Activated CD4-positive, alpha-beta T cell treated with anti-CD3 and anti-CD28 coated beads for 36 hours (primary cell): ENCODE data around the gene ZSWIM8. TPM values are rescaled to one million over a fixed set of nuclear protein-coding genes. Genes with fewer than 3 reads are reported as not detected.
"Not testable (repeated sequence)": the region's sequence is repeated elsewhere in the genome, so short reads cannot be mapped to it uniquely, and the experiment has no call there.

Experiments
- ATAC-seq: fragments of 200-7000 bp; cut with Tn5 transposase; one replicate; pipeline ENCODE4 v1.10.0; 2021; ENCODE audit warnings: mild to moderate bottlenecking, moderate library complexity
- CTCF ChIA-PET: fragments of 350-600 bp; sonication (Branson Sonifier 250); formaldehyde crosslinking; loops from one replicate; lab custom pipeline; 2021; ENCODE audit warnings: antibody characterized with exemption; lab: Charles Lee
- POLR2A ChIA-PET: fragments of 350-600 bp; sonication (Branson Sonifier 250); formaldehyde crosslinking; loops from one replicate; lab custom pipeline; 2021; ENCODE audit warnings: antibody characterized with exemption, inconsistent platforms; lab: Charles Lee
- DNase-seq: peaks from one replicate; pipeline ENCODE4 v3.0.0-alpha.2; 2020
- H3K27ac Mint-ChIP-seq: one replicate; pipeline ENCODE4 v1.8.0; 2021; ENCODE audit warnings: mixed read lengths
- H3K27me3 Mint-ChIP-seq: one replicate; pipeline ENCODE4 v1.8.0; 2021; ENCODE audit warnings: mixed read lengths
- H3K36me3 Mint-ChIP-seq: one replicate; pipeline ENCODE4 v1.8.0; 2021; ENCODE audit warnings: low read depth, mixed read lengths
- H3K4me1 Mint-ChIP-seq: one replicate; pipeline ENCODE4 v1.8.0; 2021; ENCODE audit warnings: mixed read lengths
- H3K4me3 Mint-ChIP-seq: one replicate; pipeline ENCODE4 v1.8.0; 2021; ENCODE audit warnings: mild to moderate bottlenecking, moderate library complexity, mixed read lengths
- H3K9me3 Mint-ChIP-seq: one replicate; pipeline ENCODE4 v1.8.0; 2021; ENCODE audit warnings: low read depth, mixed read lengths
- intact Hi-C, 2 experiments: fragments of 100-400 bp; cut with DNase I in 1 of 2; cut with micrococcal nuclease in 1 of 2; formaldehyde crosslinking; loops; one replicate each; pipeline versions ENCODE4 v1.14.2 to v1.15.1; 2022 to 2024; cut with DNase I, micrococcal nuclease
- total RNA-seq, 2 experiments: library from RNA; stranded (reverse); gene quantifications; one replicate each; pipeline ENCODE4 v1.2.3, GENCODE V29; 2021

ZSWIM8 gene
- total RNA-seq, 2 experiments from 2014 or later = 40.1 to 67.3 TPM

- H3K27me3 Mint-ChIP-seq, CTCF ChIA-PET, POLR2A ChIA-PET, intact Hi-C loops, H3K4me1 Mint-ChIP-seq, DNase-seq, H3K4me3 Mint-ChIP-seq, ATAC-seq, H3K9me3 Mint-ChIP-seq, H3K27ac Mint-ChIP-seq: not testable (repeated sequence)
- H3K36me3 Mint-ChIP-seq = peaks cover 34% of the 10 kb centered on the region
Observed at GRCh38 chr10:73795491-73795890, 10.1 kb downstream of the ZSWIM8 start.

- CTCF ChIA-PET, POLR2A ChIA-PET, H3K27ac Mint-ChIP-seq, ATAC-seq, H3K4me1 Mint-ChIP-seq, H3K27me3 Mint-ChIP-seq, H3K9me3 Mint-ChIP-seq, H3K4me3 Mint-ChIP-seq, DNase-seq, intact Hi-C loops: not testable (repeated sequence)
- peaks cover 30% of the 10 kb centered on the region for H3K36me3 Mint-ChIP-seq
Observed at GRCh38 chr10:73796035-73796434, 10.6 kb downstream of the ZSWIM8 start.

GRCh38 chr10:73796766-73797165 lies 11.4 kb downstream of the ZSWIM8 start:
- Mint-ChIP-seq H3K27ac (peak overlapping the region; percentile 14), H3K27me3 (no peaks in the 10 kb centered on the region), H3K4me1 (no peaks in the 10 kb centered on the region), H3K9me3 (no peaks in the 10 kb centered on the region), H3K36me3 (peaks cover 25% of the 10 kb centered on the region), H3K4me3 (no peak overlapping the region)
- intact Hi-C loops = no loop called here
- ChIA-PET POLR2A (no interaction called here), CTCF (no interaction called here)
- DNase-seq = no peak
- no peak for ATAC-seq

GRCh38 chr10:73797324-73798025 lies 12.1 kb downstream of the ZSWIM8 start:
- ChIA-PET CTCF (no interaction called here), POLR2A (interaction anchor here (1.3 kb wide), 1 partner anchor 12 kb away, joined by 3 read pairs; the partner anchor contains the start of gene ZSWIM8)
- Mint-ChIP-seq H3K4me3 (no peak overlapping the region), H3K27ac (no peak overlapping the region), H3K9me3 (no peaks in the 10 kb centered on the region), H3K27me3 (no peaks in the 10 kb centered on the region), H3K4me1 (no peaks in the 10 kb centered on the region), H3K36me3 (peaks cover 29% of the 10 kb centered on the region)
- intact Hi-C loops = no loop called here
- DNase-seq = no peak
- ATAC-seq = no peak

DNA sequence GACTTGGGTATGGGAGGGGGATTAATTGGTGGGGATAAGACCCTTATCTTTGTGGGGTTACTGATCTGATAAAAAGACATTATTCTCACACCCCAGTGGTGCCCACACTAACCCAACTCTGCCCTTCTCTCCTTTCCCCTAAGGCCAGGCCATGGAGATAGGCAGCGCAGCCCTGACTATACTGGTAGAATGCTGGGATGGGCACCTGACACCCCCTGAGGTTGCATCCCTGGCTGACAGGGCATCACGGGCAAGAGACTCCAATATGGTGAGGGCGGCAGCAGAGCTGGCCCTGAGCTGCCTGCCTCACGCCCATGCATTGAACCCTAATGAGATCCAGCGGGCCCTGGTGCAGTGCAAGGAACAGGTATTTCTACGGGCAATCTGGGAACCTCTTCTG lies 12.7 kb downstream of the ZSWIM8 start:
- Mint-ChIP-seq H3K4me1 (no peaks in the 10 kb centered on the region), H3K27me3 (no peaks in the 10 kb centered on the region), H3K9me3 (no peaks in the 10 kb centered on the region), H3K36me3 (peaks cover 33% of the 10 kb centered on the region), H3K27ac (no peak overlapping the region), H3K4me3 (no peak overlapping the region)
- intact Hi-C loops = no loop called here
- ChIA-PET POLR2A (interaction anchor here (1.3 to 1.4 kb wide), 2 partner anchors 11 to 12 kb away, joined by 3 to 4 read pairs; partner anchors contain the start of gene ZSWIM8), CTCF (no interaction called here)
- DNase-seq (no peak), ATAC-seq (no peak)

DNA sequence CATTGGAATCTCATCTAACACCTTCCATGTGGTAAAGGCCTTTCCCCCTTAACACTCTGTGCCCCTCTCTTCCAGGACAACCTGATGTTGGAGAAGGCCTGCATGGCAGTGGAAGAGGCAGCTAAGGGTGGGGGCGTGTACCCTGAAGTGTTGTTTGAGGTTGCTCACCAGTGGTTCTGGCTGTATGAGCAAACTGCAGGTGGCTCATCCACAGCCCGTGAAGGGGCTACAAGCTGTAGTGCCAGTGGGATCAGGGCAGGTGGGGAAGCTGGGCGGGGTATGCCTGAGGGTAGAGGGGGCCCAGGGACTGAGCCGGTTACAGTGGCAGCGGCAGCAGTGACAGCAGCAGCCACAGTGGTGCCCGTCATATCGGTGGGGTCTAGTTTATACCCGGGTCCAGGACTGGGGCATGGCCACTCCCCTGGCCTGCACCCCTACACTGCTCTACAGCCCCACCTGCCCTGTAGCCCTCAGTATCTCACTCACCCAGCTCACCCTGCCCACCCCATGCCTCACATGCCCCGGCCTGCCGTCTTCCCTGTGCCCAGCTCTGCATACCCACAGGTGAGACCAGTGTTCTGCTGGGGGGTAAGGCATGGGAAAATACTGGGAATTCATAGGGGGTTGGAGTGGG lies 13.6 kb downstream of the ZSWIM8 start:
- Mint-ChIP-seq H3K27ac (no peak overlapping the region), H3K4me1 (peaks cover 7% of the 10 kb centered on the region), H3K9me3 (no peaks in the 10 kb centered on the region), H3K27me3 (no peaks in the 10 kb centered on the region), H3K36me3 (peaks cover 38% of the 10 kb centered on the region), H3K4me3 (no peak overlapping the region)
- ATAC-seq = no peak
- ChIA-PET POLR2A (interaction anchor here (1.3 to 1.4 kb wide), 2 partner anchors 10 to 13 kb away, joined by 3 to 4 read pairs; partner anchors contain the start of gene ZSWIM8), CTCF (no interaction called here)
- DNase-seq = no peak
- intact Hi-C loops = no loop called here

DNA sequence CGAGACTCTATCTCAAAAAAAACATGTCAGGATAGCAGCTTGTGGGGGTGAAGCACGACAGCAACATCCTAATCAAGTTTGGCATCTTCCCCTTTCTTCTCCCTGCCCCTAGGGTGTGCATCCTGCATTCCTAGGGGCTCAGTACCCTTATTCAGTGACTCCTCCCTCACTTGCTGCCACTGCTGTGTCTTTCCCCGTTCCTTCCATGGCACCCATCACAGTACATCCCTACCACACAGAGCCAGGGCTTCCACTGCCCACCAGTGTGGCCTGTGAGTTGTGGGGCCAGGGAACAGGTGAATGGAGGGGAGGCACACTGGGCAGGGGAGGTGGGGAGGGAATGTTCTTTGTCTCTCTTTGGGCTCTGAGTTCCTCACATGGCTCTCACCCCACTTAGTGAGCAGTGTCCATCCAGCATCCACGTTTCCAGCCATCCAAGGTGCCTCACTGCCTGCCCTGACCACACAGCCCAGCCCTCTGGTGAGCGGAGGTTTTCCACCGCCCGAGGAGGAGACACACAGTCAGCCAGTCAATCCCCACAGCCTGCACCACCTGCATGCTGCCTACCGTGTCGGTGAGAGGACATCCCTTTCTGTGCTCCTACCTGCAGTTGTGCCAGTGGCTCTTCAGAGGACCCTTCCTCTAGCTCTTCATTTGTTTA lies 14.6 kb downstream of the ZSWIM8 start:
- ChIA-PET CTCF (no interaction called here), POLR2A (interaction anchor here (1.0 to 1.9 kb wide), 2 partner anchors 10 to 29 kb away, joined by 3 to 7 read pairs; no protein-coding TSS in a partner anchor)
- intact Hi-C loops = no loop called here
- Mint-ChIP-seq H3K27me3 (no peaks in the 10 kb centered on the region), H3K4me1 (peaks cover 10% of the 10 kb centered on the region), H3K36me3 (peaks cover 39% of the 10 kb centered on the region), H3K27ac (no peak overlapping the region), H3K4me3 (no peak overlapping the region), H3K9me3 (no peaks in the 10 kb centered on the region)
- ATAC-seq (no peak), DNase-seq (no peak)

GRCh38 chr10:73800560-73801252 lies 15.3 kb downstream of the ZSWIM8 start:
- Mint-ChIP-seq H3K27me3 (no peaks in the 10 kb centered on the region), H3K9me3 (no peaks in the 10 kb centered on the region), H3K4me3 (no peak overlapping the region), H3K4me1 (peaks cover 14% of the 10 kb centered on the region), H3K36me3 (peaks cover 40% of the 10 kb centered on the region), H3K27ac (no peak overlapping the region)
- intact Hi-C loops = no loop called here
- DNase-seq (no peak), ATAC-seq (no peak)
- POLR2A ChIA-PET = interaction anchor here (1.0 to 1.9 kb wide), 2 partner anchors 9 to 29 kb away, joined by 3 to 7 read pairs; no protein-coding TSS in a partner anchor
- CTCF ChIA-PET = interaction anchor here (0.9 kb wide), 1 partner anchor 140 kb away, joined by 3 read pairs; no protein-coding TSS in a partner anchor

- ChIA-PET CTCF (interaction anchor here (0.9 kb wide), 1 partner anchor 140 kb away, joined by 3 read pairs; no protein-coding TSS in a partner anchor), POLR2A (interaction anchor here (1.0 to 1.9 kb wide), 2 partner anchors 9 to 30 kb away, joined by 3 to 7 read pairs; no protein-coding TSS in a partner anchor)
- no peak for DNase-seq
- no peak for ATAC-seq
- Mint-ChIP-seq H3K9me3 (no peaks in the 10 kb centered on the region), H3K27me3 (no peaks in the 10 kb centered on the region), H3K36me3 (peaks cover 45% of the 10 kb centered on the region), H3K4me1 (peaks cover 19% of the 10 kb centered on the region), H3K4me3 (no peak overlapping the region), H3K27ac (no peak overlapping the region)
- intact Hi-C loops = no loop called here
Observed at GRCh38 chr10:73801253-73801590, 15.8 kb downstream of the ZSWIM8 start.

GRCh38 chr10:73802276-73802991 lies 17.0 kb downstream of the ZSWIM8 start:
- H3K36me3 Mint-ChIP-seq = peaks cover 52% of the 10 kb centered on the region
- H3K27me3 Mint-ChIP-seq = no peaks in the 10 kb centered on the region
- H3K9me3 Mint-ChIP-seq = no peaks in the 10 kb centered on the region
- intact Hi-C loops = no loop called here
- H3K27ac Mint-ChIP-seq = peak overlapping the region; percentile 67
- ChIA-PET CTCF (no interaction called here), POLR2A (no interaction called here)
- no peak overlapping the region for H3K4me3 Mint-ChIP-seq
- H3K4me1 Mint-ChIP-seq = peaks cover 29% of the 10 kb centered on the region
- ATAC-seq = no peak
- DNase-seq = no peak
